Activated effector memory CD4-positive, alpha-beta T cell treated with anti-CD3 and anti-CD28 coated beads, Interleukin-2, amount 50 U/mL, for 16 hours (primary cell): ENCODE data around the gene NR3C2.
"Not testable (repeated sequence)": the region's sequence is repeated elsewhere in the genome, so short reads cannot be mapped to it uniquely, and the experiment has no call there.

Experiments
- DNase-seq: peaks from one replicate; pipeline ENCODE4 v3.0.0-alpha.2; 2020

NR3C2 gene

GRCh38 chr4:148152868-148153625 lies 289.2 kb downstream of the NR3C2 start:
- DNase-seq, result no peak

GRCh38 chr4:148151806-148152205 lies 290.4 kb downstream of the NR3C2 start:
- DNase-seq, result no peak

DNA sequence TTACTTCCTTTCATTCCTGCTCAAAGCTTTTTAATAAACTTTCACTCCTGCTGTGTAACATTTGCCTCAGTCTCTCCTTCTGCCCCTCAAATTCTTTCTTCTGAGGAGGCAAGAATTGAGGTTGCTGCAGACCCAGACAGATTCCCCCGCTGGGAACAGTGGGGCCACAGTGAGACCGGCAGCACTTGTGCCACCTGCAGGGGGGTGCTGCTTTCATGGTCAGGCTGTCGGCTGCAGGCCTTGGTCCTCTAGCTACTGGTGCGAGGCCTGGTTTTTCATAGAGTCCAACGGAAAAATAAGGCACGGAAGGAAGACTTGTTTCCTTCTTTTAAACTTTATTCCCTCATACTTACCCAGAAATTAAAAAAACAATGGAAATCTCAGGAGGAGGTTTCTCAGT lies 296.7 kb downstream of the NR3C2 start:
- no peak for DNase-seq

- DNase-seq, result no peak
Observed at GRCh38 chr4:148143174-148143573, 299.0 kb downstream of the NR3C2 start.

GRCh38 chr4:148141501-148141900 lies 300.7 kb downstream of the NR3C2 start:
- DNase-seq, result no peak

GRCh38 chr4:148126825-148127224 lies 315.4 kb downstream of the NR3C2 start:
- DNase-seq, result no peak

GRCh38 chr4:148124512-148124911 lies 317.7 kb downstream of the NR3C2 start:
- DNase-seq, result no peak

DNA sequence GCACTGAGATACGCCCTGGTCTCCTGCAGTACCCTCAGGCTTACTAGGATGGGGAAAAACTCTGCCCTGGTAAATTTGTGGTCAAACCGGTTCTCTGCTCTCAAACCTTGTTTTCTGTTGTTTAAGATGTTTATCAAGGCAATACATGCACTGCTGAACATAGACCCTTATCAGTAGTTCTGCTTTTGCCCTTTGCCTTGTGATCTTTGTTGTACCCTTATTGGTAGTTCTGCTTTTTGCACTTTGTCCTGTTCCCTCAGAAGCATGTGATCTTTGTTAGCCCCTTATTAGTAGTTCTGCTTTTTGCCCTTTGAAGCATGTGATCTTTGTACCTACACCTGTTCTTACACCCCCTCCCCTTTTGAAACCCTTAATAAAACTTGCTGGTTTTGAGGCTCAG lies 319.1 kb downstream of the NR3C2 start:
- not testable (repeated sequence) for DNase-seq

- DNase-seq, result no peak
Observed at GRCh38 chr4:148120216-148120615, 322.0 kb downstream of the NR3C2 start.

GRCh38 chr4:148118633-148119032 lies 323.6 kb downstream of the NR3C2 start:
- no peak for DNase-seq

DNA sequence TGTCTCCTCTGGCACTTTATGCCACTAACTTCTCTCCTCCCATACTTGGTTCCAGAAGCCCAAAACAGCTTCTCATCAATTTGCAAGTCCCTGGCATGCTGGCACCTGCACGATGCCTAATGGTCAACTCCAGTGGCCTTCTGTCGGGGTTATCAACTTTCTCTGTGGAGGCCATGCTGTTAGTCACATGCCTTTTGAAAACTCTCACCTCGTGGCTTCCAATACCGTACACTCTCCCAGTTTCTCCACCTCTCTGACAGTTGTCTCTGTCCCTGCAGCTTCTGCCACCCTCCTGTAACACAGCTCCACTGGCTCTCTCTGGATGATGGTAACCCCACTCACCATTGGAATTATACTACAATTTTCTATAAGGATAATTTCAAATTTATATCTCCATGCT lies 324.0 kb downstream of the NR3C2 start:
- DNase-seq, result no peak

DNA sequence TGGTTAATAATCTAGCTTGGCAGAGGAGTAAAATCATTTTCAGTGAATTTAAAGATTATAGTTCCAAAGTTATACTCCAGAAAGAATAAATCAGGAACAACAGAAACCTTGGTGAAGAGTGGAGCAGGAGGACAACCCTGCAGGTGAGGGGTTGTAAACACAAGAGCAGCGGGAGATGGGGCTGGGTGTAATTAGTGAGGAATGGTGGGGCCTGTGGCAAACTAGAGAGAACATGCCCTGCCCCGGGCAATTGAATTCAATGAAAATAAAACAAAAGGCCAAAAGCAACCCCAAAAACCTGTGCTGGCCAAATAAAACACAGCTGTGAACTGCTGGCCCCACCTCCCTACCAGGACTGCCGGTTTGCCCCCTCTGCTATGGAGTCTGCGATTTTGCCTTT lies 325.2 kb downstream of the NR3C2 start:
- no peak for DNase-seq

GRCh38 chr4:148116264-148116663 lies 325.9 kb downstream of the NR3C2 start:
- DNase-seq, result no peak

DNA sequence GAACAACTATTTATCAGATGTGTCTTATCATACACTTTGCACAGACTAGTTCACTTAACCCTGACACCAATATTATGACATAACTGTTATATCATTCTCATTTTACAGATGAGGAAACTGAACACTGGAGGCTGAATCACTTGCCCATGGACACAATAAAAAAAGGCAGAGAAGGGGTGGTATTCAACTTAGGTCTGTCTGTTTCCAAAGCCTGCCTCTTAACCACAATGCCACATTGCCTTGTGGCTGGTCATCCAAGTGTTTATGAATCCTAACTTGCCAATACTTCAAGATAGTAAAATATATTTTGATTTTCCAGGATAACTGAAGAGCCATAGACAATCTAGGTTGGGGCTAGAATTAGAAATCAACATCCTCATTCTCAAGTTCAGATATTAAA lies 327.8 kb downstream of the NR3C2 start:
- no peak for DNase-seq

GRCh38 chr4:148112231-148112982 lies 329.8 kb downstream of the NR3C2 start:
- no peak for DNase-seq

GRCh38 chr4:148110169-148110568 lies 332.0 kb downstream of the NR3C2 start:
- DNase-seq, result no peak

- DNase-seq, result no peak
Observed at GRCh38 chr4:148109216-148109615, 333.0 kb downstream of the NR3C2 start.

- DNase-seq, result no peak
Observed at GRCh38 chr4:148108766-148109165, 333.4 kb downstream of the NR3C2 start.

GRCh38 chr4:148103597-148104355 lies 338.4 kb downstream of the NR3C2 start:
- DNase-seq, result no peak

GRCh38 chr4:148101790-148102189 lies 340.4 kb downstream of the NR3C2 start:
- no peak for DNase-seq

DNA sequence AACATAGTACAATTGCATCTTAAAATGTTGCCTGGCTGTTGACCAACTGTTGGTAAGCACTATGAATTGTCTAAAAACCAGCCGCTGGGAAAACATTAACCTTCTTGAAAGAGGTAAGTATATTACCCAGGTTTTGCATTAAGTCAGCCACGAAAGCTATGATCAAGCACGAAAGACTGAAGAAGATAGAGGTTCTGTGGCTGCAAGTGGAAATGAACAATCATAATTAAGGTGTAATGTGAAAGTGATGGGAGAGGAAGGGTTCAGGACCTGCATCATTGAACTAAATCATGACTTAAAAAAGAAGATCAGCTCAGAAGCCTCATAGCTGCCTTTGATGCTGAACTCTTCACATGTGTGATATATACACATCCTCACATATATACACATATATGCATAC lies 341.0 kb downstream of the NR3C2 start:
- no peak for DNase-seq

GRCh38 chr4:148097801-148098200 lies 344.4 kb downstream of the NR3C2 start:
- DNase-seq, result no peak

GRCh38 chr4:148095346-148095923 lies 346.8 kb downstream of the NR3C2 start:
- DNase-seq, result no peak
